Measurements from ENCODE around the gene GRIA1.

The GRIA1 gene

DNA sequence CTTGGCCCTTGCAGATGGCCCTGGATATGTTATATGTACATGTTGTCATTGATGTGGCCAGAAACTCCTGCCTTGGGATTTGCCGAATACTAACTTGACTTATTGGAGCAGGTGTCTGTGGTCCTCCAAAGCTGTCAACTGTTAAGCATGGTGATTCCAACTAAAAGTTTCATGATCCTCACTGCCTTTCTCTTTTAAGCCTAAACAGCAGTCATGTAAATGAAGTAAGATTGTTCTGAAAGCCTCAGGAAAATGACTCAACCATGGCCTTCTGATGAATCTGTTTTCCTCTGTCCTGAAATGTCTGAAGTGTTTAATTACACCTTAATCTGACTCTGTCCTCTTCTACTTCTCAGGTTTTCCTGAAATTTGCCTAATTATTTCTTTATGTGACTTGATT, 303.2 kb downstream of the GRIA1 start:
- POLR2A ChIA-PET: no interaction called here
- TF ChIP-seq L3MBTL2 (conservative IDR thresholded peaks at IDR 0.05) (no peak), TARDBP (IDR thresholded peaks at IDR 0.05) (no peak), FOXM1 (IDR thresholded peaks at IDR 0.05; ENCODE audit: borderline replicate concordance) (no peak), ELF4 (IDR thresholded peaks at IDR 0.05) (no peak), ARNT (IDR thresholded peaks at IDR 0.05) (no peak), HDGF (IDR thresholded peaks at IDR 0.05; ENCODE audit: borderline replicate concordance) (no peak), BHLHE40 (IDR thresholded peaks at IDR 0.05; ENCODE audit: borderline replicate concordance) (no peak), FOXA1 (IDR thresholded peaks at IDR 0.05) (no peak), SUZ12 (IDR thresholded peaks at IDR 0.05) (no peak), LEF1 (IDR thresholded peaks at IDR 0.05; ENCODE audit: borderline replicate concordance) (no peak), CTBP1 (IDR thresholded peaks at IDR 0.05; ENCODE audit: borderline replicate concordance) (no peak), SP1 (IDR thresholded peaks at IDR 0.05) (no peak), FOXK2 (IDR thresholded peaks at IDR 0.05) (no peak), NFRKB (IDR thresholded peaks at IDR 0.05) (no peak), ZNF384 (IDR thresholded peaks at IDR 0.05) (no peak)
- TF ChIP-seq, protein P1, sequence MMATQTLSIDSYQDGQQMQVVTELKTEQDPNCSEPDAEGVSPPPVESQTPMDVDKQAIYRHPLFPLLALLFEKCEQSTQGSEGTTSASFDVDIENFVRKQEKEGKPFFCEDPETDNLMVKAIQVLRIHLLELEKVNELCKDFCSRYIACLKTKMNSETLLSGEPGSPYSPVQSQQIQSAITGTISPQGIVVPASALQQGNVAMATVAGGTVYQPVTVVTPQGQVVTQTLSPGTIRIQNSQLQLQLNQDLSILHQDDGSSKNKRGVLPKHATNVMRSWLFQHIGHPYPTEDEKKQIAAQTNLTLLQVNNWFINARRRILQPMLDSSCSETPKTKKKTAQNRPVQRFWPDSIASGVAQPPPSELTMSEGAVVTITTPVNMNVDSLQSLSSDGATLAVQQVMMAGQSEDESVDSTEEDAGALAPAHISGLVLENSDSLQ (IDR thresholded peaks at IDR 0.05): no peak
- no peak for DNase-seq (ENCODE audit: extremely low spot score)
- CTCF ChIA-PET: no interaction called here

GRCh38 chr5:153794327-153794726, 303.9 kb downstream of the GRIA1 start:
- POLR2A ChIA-PET: no interaction called here
- no peak for DNase-seq (ENCODE audit: extremely low spot score)
- no peak for TF ChIP-seq ELF4 (IDR thresholded peaks at IDR 0.05)
- TF ChIP-seq LEF1 (IDR thresholded peaks at IDR 0.05; ENCODE audit: borderline replicate concordance): no peak
- no peak for TF ChIP-seq CTBP1 (IDR thresholded peaks at IDR 0.05; ENCODE audit: borderline replicate concordance)
- TF ChIP-seq FOXA1 (IDR thresholded peaks at IDR 0.05): no peak
- TF ChIP-seq, protein P1 (IDR thresholded peaks at IDR 0.05): no peak
- TF ChIP-seq SP1 (IDR thresholded peaks at IDR 0.05): no peak
- TF ChIP-seq SUZ12 (IDR thresholded peaks at IDR 0.05): no peak
- TF ChIP-seq FOXM1 (IDR thresholded peaks at IDR 0.05; ENCODE audit: borderline replicate concordance): no peak
- TF ChIP-seq HDGF (IDR thresholded peaks at IDR 0.05; ENCODE audit: borderline replicate concordance): no peak
- TF ChIP-seq TARDBP (IDR thresholded peaks at IDR 0.05): no peak
- TF ChIP-seq ZNF384 (IDR thresholded peaks at IDR 0.05): no peak
- CTCF ChIA-PET: no interaction called here

GRCh38 chr5:153796527-153796926, 306.1 kb downstream of the GRIA1 start:
- no peak for DNase-seq (ENCODE audit: extremely low spot score)
- ChIA-PET POLR2A (no interaction called here), CTCF (interaction anchor here (0.9 kb wide), 1 partner anchor 11 kb away, joined by 3 read pairs; no protein-coding TSS in a partner anchor)
- TF ChIP-seq L3MBTL2 (conservative IDR thresholded peaks at IDR 0.05) (no peak), HDGF (IDR thresholded peaks at IDR 0.05; ENCODE audit: borderline replicate concordance) (no peak), BHLHE40 (IDR thresholded peaks at IDR 0.05; ENCODE audit: borderline replicate concordance) (no peak), ZNF384 (IDR thresholded peaks at IDR 0.05) (no peak), SUZ12 (IDR thresholded peaks at IDR 0.05) (no peak), SP1 (IDR thresholded peaks at IDR 0.05) (no peak), CTBP1 (IDR thresholded peaks at IDR 0.05; ENCODE audit: borderline replicate concordance) (no peak), FOXM1 (IDR thresholded peaks at IDR 0.05; ENCODE audit: borderline replicate concordance) (no peak)

GRCh38 chr5:153797484-153797883, 307.0 kb downstream of the GRIA1 start:
- no peak for TF ChIP-seq CTBP1 (IDR thresholded peaks at IDR 0.05; ENCODE audit: borderline replicate concordance)
- TF ChIP-seq, protein P1 (IDR thresholded peaks at IDR 0.05): no peak
- no peak for TF ChIP-seq FOXK2 (IDR thresholded peaks at IDR 0.05)
- no peak for TF ChIP-seq FOXA1 (IDR thresholded peaks at IDR 0.05)
- TF ChIP-seq NFRKB (IDR thresholded peaks at IDR 0.05): no peak
- TF ChIP-seq L3MBTL2 (conservative IDR thresholded peaks at IDR 0.05): no peak
- no peak for TF ChIP-seq ELF4 (IDR thresholded peaks at IDR 0.05)
- no peak for TF ChIP-seq BHLHE40 (IDR thresholded peaks at IDR 0.05; ENCODE audit: borderline replicate concordance)
- TF ChIP-seq SP1 (IDR thresholded peaks at IDR 0.05): no peak
- no peak for TF ChIP-seq FOXM1 (IDR thresholded peaks at IDR 0.05; ENCODE audit: borderline replicate concordance)
- TF ChIP-seq LEF1 (IDR thresholded peaks at IDR 0.05; ENCODE audit: borderline replicate concordance): no peak
- no peak for TF ChIP-seq ARNT (IDR thresholded peaks at IDR 0.05)
- no peak for TF ChIP-seq HDGF (IDR thresholded peaks at IDR 0.05; ENCODE audit: borderline replicate concordance)
- no peak for TF ChIP-seq ZNF384 (IDR thresholded peaks at IDR 0.05)
- CTCF ChIA-PET: no interaction called here
- DNase-seq (ENCODE audit: extremely low spot score): no peak
- POLR2A ChIA-PET: no interaction called here

GRCh38 chr5:153798830-153799229, 308.4 kb downstream of the GRIA1 start:
- ChIA-PET POLR2A (no interaction called here), CTCF (no interaction called here)
- no peak for DNase-seq (ENCODE audit: extremely low spot score)
- TF ChIP-seq ELF4 (IDR thresholded peaks at IDR 0.05): no peak
- no peak for TF ChIP-seq CTBP1 (IDR thresholded peaks at IDR 0.05; ENCODE audit: borderline replicate concordance)
- TF ChIP-seq FOXA1 (IDR thresholded peaks at IDR 0.05): no peak

DNA sequence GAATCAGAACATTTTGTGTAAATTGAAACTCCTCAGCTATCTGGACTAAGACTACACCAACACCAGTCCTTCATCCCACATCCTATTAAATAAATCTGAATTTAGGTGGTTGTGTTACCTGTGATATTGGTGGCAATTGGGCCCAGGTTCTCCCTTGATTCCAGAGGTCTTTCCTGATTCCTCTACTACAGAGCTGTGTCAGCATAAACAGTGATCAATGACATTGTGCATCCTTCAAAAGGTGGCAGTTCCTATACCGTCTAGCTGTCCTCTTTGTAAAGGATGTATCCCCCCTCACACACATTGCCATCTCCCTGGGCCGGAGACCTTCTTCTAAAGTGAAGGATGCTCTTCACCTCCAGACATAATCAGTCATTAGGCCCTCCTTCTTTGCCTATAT, 309.0 kb downstream of the GRIA1 start:
- CTCF ChIA-PET: no interaction called here

More for the DNA sequence above, 309.0 kb downstream of the GRIA1 start:
- POLR2A ChIA-PET: no interaction called here
- TF ChIP-seq BHLHE40 (IDR thresholded peaks at IDR 0.05; ENCODE audit: borderline replicate concordance) (no peak), TARDBP (IDR thresholded peaks at IDR 0.05) (no peak), NFRKB (IDR thresholded peaks at IDR 0.05) (no peak), L3MBTL2 (conservative IDR thresholded peaks at IDR 0.05) (no peak), FOXM1 (IDR thresholded peaks at IDR 0.05; ENCODE audit: borderline replicate concordance) (no peak), ZNF384 (IDR thresholded peaks at IDR 0.05) (no peak)
- TF ChIP-seq, protein P1 (IDR thresholded peaks at IDR 0.05): no peak
- no peak for DNase-seq (ENCODE audit: extremely low spot score)

All from HEK293T (cell line).